ENCODE measurements around the gene HMGCL.
A peak's percentile ranks its signal among the peaks of the same experiment; 100 is the strongest.
"Not testable (repeated sequence)": the region's sequence is repeated elsewhere in the genome, so short reads cannot be mapped to it uniquely, and the experiment has no call there.

HMGCL gene

DNA sequence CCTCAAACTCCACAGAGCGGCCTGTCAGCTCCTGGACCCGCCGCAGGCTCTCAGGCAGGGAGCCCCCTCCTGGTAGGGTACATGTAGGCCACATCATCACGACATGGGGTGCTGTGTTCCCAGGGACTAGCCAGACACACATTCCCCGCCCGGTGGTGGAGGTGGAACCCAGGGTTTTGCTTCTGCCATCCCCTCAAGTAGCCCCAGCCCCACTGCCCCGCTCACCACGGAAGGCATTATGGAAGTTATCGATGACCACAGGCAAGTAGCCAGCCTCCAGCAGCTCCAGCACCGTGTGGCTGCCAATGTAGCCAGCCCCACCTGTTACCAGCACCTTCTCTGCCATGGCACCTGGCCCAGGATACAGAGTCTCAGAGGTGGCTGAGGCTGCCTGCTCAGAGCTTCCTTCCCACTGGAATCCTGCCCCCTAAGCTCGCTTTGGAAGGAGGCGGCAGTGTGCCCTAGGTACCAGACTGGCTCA, 26.5 kb downstream of the HMGCL start:
- no peak for DNase-seq (ENCODE audit: low read depth in 2 of 2)

DNA sequence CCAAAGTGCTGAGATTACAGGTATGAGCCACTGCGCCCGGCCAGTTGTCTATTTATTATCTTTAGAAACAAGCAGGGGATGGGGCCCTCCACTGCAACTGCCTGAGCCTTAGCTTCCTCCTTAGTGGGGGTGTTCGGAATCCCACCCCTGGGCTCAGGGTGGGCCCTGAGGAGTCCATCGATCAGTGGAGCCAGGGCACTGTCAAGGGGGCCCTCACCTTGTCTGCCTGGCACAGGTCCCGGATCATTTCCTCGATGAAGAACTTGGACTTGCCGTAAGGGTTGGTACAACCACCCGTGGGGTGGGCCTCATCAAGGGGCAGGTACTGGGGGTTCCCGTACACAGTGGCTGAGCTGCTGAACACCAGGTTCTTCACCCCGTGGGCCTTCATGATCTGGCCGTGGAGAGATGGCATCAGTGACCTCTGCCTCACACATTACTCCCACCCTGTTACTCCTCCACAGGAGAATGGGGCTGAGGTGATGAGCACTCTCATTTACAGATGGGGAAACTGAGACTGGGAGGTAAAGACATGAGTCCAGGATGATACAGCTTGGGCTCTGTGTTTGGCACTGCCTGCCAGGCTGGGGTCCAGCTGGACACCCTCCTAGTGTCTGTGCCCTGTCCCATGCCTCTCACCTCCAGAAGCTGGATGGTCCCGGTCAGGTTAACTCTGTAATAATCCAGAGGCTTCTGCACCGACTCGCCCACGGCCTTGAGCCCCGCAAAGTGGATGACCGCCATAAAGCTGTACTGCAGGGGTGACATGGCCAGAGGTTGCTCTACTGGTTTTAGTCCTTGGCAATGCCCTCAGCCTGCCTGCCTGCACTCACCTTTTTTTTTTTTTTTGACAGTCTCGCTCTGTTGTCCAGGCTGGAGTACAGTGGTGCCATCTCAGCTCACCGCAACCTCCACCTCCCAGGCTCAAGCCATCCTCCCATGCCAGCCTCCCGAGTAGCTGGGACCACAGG, 27.5 kb downstream of the HMGCL start:
- no peak for DNase-seq (ENCODE audit: low read depth in 2 of 2)

GRCh38 chr1:23796466-23797271, 28.6 kb downstream of the HMGCL start:
- no peak for DNase-seq (ENCODE audit: low read depth in 2 of 2)

GRCh38 chr1:23795676-23796465, 29.4 kb downstream of the HMGCL start:
- DNase-seq (ENCODE audit: low read depth in 2 of 2): no peak

DNA sequence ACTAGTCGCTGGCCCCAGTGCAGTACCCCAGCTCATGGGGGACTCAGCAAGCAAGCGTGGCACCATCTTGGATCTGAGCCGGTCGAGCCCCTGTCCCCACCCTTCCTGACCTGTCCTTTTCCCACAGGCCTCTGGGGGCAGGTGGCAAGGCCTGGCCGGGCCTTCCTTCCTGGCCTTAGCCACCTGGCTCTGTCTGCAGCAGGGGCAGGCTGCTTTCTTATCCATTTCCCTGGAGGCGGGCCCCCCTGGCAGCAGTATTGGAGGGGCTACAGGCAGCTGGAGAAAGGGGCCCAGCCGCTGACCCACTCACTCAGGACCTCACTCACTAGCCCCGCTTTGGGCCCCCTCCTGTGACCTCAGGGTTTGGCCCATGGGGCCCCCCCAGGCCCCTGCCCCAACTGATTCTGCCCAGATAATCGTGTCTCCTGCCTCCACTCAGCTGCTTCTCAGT, 30.5 kb downstream of the HMGCL start:
- not testable (repeated sequence) for DNase-seq (ENCODE audit: low read depth in 2 of 2)

- DNase-seq (ENCODE audit: low read depth in 2 of 2): no peak
Observed at GRCh38 chr1:23793861-23794731, 31.1 kb downstream of the HMGCL start.

DNA sequence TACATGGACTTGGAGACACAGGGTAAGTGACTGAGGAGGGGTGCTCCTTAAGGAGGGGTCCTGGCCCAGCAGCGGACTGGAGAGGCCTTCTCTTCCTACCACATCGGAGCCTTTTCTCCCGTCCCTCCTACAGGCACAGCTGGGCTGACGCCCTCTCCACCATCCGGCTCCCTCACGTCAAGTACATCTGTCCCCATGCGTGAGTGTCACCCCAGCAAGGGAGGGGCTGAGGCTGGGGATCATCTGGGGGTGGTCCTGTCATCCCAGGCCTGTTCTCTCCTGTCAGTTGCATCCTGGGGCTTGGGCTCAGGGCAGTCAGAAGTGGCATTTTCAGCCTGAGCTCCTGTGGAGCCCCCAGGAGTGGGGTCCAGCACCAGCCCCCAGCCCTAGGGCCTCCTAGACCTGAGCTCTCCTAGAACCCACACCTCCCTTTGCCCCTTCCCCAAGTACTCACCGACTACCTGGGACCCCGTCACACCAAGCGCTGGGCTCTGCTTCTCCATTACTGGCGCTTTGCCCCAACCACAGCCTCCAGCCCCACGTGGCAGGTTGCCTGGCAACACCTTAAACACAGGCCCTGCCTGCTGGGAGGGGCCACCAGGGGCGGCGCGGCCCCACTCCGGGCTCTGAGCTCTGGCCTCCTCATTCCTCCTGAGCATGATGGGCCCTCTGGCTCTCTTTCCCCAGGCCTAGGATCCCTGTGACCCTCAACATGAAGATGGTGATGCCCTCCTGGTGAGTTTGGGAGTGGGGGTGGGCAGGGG, 32.0 kb downstream of the HMGCL start:
- DNase-seq (ENCODE audit: low read depth in 2 of 2): no peak

GRCh38 chr1:23792151-23792945, 32.9 kb downstream of the HMGCL start:
- DNase-seq (ENCODE audit: low read depth in 2 of 2): no peak

DNA sequence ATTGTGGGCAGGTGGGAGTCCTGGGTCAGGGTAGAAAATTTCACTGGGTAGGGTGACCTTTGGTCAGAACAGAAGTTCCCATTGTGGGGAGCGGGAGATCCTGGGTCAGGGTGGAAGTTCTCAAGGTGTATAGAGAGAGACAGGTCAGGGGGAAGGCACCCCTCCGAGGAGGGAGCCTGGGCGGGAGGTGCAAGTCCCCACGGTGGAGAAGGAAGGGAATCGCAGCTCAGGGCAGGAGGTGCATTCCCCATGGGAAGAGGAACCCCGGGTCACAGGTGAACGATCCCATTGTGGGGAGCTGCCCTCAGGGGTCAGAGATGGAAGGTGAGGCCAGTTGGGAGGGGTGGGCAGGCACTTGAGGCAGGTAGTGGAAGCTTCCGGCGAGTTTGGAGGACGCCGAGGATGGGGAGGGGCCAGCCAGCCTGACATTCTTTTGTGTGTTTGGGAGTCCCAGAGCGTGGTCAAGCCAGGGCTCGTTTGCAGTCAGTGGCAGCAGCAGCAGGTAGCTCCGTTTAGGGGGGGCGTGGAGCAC, 33.6 kb downstream of the HMGCL start:
- DNase-seq (ENCODE audit: low read depth in 2 of 2): no peak

DNA sequence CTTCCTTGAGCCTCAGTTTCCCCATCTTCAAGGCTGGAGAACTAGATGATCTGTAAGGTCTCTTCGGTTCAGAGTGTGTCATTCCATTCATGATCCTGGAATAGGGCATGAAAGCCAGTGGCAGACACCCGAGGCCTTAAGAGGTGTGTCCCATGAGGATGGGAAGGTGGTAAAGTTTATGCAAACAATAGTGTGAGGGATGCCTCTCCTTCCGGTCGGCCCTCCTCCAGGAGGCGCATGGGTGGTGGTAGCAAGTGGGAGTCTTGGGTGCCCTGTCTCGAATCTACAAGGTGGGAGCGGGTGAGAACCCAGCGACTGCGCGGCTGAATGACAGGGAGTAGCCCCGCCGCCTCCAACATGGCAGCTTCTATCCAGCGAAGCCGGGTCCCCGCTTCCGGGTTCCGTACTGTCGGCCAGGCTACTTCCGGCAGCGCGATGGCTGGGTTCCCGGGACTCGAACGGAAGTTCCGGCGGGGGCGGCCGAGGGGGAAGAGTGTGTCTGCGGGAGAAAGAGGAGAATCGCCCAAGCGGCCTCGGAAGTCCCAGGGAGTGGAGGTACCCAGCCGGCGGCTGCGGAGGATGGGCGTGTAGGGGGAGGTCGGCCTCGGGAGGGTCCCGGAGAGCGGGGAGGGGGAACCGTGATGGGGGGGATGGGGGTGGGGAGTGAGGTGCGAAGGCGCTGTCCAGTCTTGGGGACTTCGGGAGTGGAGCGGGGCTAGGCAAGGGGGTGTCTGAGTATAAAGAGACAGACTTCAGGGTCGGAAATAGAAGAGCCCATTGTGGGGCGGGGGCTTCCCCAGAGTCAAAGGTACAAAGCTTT, 34.3 kb downstream of the HMGCL start, which contains the start of gene LYPLA2:
Gene LYPLA2 (plus strand): TSS at position 450 of the 820 bp plus-strand sequence. CDS start 1,538 bp downstream, outside the sequence.
- peak; percentile 62 to 67 for DNase-seq (ENCODE audit: low read depth in 2 of 2)

- no peak for DNase-seq (ENCODE audit: low read depth in 2 of 2)
Observed at GRCh38 chr1:23788695-23789094, 36.5 kb downstream of the HMGCL start.

DNA sequence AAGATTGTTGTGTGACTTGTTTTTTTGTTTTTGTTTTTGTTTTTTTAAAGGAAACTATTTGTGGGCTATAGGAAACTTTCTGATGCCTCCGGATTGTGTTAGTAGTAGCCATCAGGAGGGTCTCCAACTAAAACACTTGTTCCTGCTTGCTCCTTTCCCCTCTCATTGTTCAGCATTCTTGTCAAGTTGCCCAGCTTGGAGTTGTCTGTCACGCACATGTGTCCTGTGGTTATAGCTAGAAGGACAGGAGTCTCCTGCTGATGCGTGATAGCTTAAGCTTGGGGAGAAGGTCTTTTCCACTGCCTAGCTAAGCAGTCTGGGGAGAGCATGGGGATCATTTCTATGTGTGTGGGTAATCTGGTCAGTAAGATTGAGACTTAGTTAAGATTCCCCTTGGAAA, 37.5 kb downstream of the HMGCL start:
- no peak for DNase-seq (ENCODE audit: low read depth in 2 of 2)

GRCh38 chr1:23784846-23785245, 40.4 kb downstream of the HMGCL start:
- DNase-seq (ENCODE audit: low read depth in 2 of 2): no peak

DNA sequence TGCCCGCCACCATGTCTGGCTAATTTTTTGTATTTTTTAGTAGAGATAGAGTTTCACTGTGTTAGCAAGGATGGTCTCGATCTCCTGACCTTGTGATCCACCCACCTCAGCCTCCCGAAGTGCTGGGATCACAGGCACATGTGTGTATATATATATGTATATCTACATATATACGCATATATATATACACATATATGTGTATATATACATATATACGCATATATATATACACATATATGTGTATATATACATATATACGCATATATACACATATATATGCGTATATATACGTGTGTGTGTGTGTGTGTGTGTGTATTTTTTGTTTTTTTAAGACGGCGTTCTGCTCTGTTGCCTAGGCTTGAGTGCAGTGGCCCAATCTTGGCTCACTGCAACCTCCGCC, 42.1 kb downstream of the HMGCL start:
- DNase-seq (ENCODE audit: low read depth in 2 of 2): not testable (repeated sequence)

- no peak for DNase-seq (ENCODE audit: low read depth in 2 of 2)
Observed at GRCh38 chr1:23779826-23780371, 45.3 kb downstream of the HMGCL start.

DNA sequence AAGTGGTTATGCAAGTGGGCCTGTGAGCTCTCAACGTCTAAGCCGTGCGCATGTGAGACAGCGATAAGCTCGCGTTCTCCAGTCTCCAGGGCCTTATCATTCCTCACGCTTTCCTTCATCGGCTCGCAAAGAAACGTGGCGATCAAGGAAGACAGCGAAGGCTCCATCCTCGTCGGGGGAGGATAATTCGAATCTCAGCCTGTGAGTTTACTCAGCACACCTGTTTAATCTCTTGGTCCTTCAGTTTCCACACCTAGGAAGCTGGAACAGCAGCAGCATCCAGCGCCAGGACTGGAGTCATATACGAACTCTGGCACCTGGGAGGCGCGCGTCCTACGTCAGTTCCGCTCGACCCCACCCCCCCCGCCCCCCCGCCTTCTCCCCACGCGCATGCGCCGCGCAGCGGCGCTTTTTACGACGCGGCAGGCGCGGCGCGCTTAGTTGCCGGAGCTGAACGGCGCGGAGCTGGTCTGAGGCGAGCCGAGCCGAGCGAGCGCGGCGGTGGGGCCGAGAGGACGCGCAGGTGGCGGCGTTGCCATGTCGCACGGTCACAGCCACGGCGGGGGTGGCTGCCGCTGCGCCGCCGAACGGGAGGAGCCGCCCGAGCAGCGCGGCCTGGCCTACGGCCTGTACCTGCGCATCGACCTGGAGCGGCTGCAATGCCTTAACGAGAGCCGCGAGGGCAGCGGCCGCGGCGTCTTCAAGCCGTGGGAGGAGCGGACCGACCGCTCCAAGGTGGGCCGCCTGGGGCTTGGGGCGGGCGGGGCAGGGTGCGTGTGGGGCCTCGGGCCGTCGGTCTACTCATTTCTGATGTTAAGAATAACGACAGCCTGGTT, 47.0 kb downstream of the HMGCL start, which contains the start of gene PITHD1:
Gene PITHD1 (plus strand): TSS at position 440 of the 836 bp plus-strand sequence. CDS start 98 bp downstream, at position 538.
- DNase-seq (ENCODE audit: low read depth in 2 of 2): peak; percentile 51 to 62
